GM19099 (cell line): ENCODE measurements around the gene RELCH.

Experiments used
- POLR2A ChIP-seq: IDR thresholded peaks from 3 replicates; pipeline ENCODE4 v1.6.1; 2011; ENCODE audit warnings: low read depth; ENCODE audit not compliant: insufficient read length; ENCODE audit errors: extremely low read depth

Gene RELCH

GRCh38 chr18:62354151-62354550 lies 167.1 kb downstream of the RELCH start:
- TF ChIP-seq POLR2A, result no peak

GRCh38 chr18:62357079-62357719 lies 170.1 kb downstream of the RELCH start:
- TF ChIP-seq POLR2A, result no peak
